HEK293T (cell line): Measurements from ENCODE around the gene IPO13.

ENCODE experiments used
- CTCF ChIA-PET: fragments of 350-600 bp; formaldehyde crosslinking; extraction: SDS; loops from one replicate; lab custom pipeline; 2021; ENCODE audit warnings: antibody characterized with exemption, inconsistent platforms; lab: Yijun Ruan, JAX
- POLR2A ChIA-PET: fragments of 350-600 bp; formaldehyde crosslinking; extraction: SDS; loops from one replicate; lab custom pipeline; 2020; ENCODE audit warnings: antibody characterized with exemption, inconsistent platforms; lab: Yijun Ruan, JAX
- DNase-seq: peaks from one replicate; pipeline ENCODE4 v3.0.0; 2012; ENCODE audit warnings: mixed read lengths; ENCODE audit errors: extremely low spot score
- ARNT ChIP-seq: fragments of 450-650 bp; IDR thresholded peaks from 2 replicates; pipeline ENCODE4 v1.6.1; 2017; ENCODE audit warnings: mild to moderate bottlenecking
- BHLHE40 ChIP-seq: fragments of 450-650 bp; IDR thresholded peaks from 2 replicates; pipeline ENCODE4 v1.6.1; 2016; ENCODE audit warnings: mild to moderate bottlenecking, moderate library complexity, borderline replicate concordance
- CTBP1 ChIP-seq: fragments of 450-650 bp; IDR thresholded peaks from 2 replicates; pipeline ENCODE4 v1.6.1; 2016; ENCODE audit warnings: borderline replicate concordance
- ELF4 ChIP-seq: fragments of 450-650 bp; IDR thresholded peaks from 2 replicates; pipeline ENCODE4 v1.6.1; 2017; ENCODE audit warnings: antibody characterized with exemption
- FOXA1 ChIP-seq: fragments of 450-650 bp; IDR thresholded peaks from 2 replicates; pipeline ENCODE4 v1.6.1; 2016; ENCODE audit warnings: mild to moderate bottlenecking
- FOXK2 ChIP-seq: fragments of 450-650 bp; IDR thresholded peaks from 2 replicates; pipeline ENCODE4 v1.6.1; 2016; ENCODE audit warnings: mild to moderate bottlenecking
- FOXM1 ChIP-seq: fragments of 450-650 bp; IDR thresholded peaks from 2 replicates; pipeline ENCODE4 v1.6.1; 2017; ENCODE audit warnings: mild to moderate bottlenecking, borderline replicate concordance
- HDGF ChIP-seq: fragments of 450-650 bp; IDR thresholded peaks from 2 replicates; pipeline ENCODE4 v1.6.1; 2017; ENCODE audit warnings: antibody characterized with exemption, borderline replicate concordance
- L3MBTL2 ChIP-seq: fragments of 450-650 bp; conservative IDR thresholded peaks from 2 replicates; pipeline ENCODE4 v1.6.1; 2016; ENCODE audit warnings: mild to moderate bottlenecking
- LEF1 ChIP-seq: fragments of 450-650 bp; IDR thresholded peaks from 2 replicates; pipeline ENCODE4 v1.6.1; 2017; ENCODE audit warnings: mild to moderate bottlenecking, borderline replicate concordance
- NFRKB ChIP-seq: fragments of 450-650 bp; IDR thresholded peaks from 2 replicates; pipeline ENCODE4 v1.6.1; 2016; ENCODE audit warnings: mild to moderate bottlenecking, moderate library complexity
- SP1 ChIP-seq: fragments of 450-650 bp; IDR thresholded peaks from 2 replicates; pipeline ENCODE4 v1.6.1; 2017
- SUZ12 ChIP-seq: fragments of 450-650 bp; IDR thresholded peaks from 2 replicates; pipeline ENCODE4 v1.6.1; 2016; ENCODE audit warnings: mild to moderate bottlenecking
- TARDBP ChIP-seq: fragments of 450-650 bp; IDR thresholded peaks from 2 replicates; pipeline ENCODE4 v1.6.1; 2016
- ZNF384 ChIP-seq: fragments of 450-650 bp; IDR thresholded peaks from 2 replicates; pipeline ENCODE4 v1.6.1; 2016
- TF ChIP-seq, protein P1 (sequence below): fragments of 450-650 bp; IDR thresholded peaks from 2 replicates; pipeline ENCODE4 v1.6.1; 2016

The IPO13 gene

GRCh38 chr1:43951021-43951985, 4.6 kb downstream of the IPO13 start:
- no peak for DNase-seq
- ChIA-PET CTCF (no interaction called here), POLR2A (no interaction called here)
- TF ChIP-seq LEF1 (no peak), FOXK2 (no peak), ELF4 (no peak), FOXA1 (no peak), CTBP1 (no peak), NFRKB (no peak), FOXM1 (no peak), BHLHE40 (no peak), SP1 (no peak), ZNF384 (no peak), TARDBP (no peak), ARNT (no peak), SUZ12 (no peak), L3MBTL2 (no peak), HDGF (no peak)
- TF ChIP-seq, protein P1, sequence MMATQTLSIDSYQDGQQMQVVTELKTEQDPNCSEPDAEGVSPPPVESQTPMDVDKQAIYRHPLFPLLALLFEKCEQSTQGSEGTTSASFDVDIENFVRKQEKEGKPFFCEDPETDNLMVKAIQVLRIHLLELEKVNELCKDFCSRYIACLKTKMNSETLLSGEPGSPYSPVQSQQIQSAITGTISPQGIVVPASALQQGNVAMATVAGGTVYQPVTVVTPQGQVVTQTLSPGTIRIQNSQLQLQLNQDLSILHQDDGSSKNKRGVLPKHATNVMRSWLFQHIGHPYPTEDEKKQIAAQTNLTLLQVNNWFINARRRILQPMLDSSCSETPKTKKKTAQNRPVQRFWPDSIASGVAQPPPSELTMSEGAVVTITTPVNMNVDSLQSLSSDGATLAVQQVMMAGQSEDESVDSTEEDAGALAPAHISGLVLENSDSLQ, result no peak

GRCh38 chr1:43952731-43953346, 6.1 kb downstream of the IPO13 start:
- DNase-seq, result no peak
- no peak for TF ChIP-seq FOXM1
- no peak for TF ChIP-seq TARDBP
- TF ChIP-seq SP1, result no peak
- no peak for TF ChIP-seq FOXA1
- TF ChIP-seq FOXK2, result no peak
- no peak for TF ChIP-seq NFRKB
- ChIA-PET CTCF (no interaction called here), POLR2A (interaction anchor here (0.7 to 1.8 kb wide), 2 partner anchors 11 to 22 kb away, joined by 4 to 6 read pairs; partner anchors contain the start of gene ATP6V0B)

DNA sequence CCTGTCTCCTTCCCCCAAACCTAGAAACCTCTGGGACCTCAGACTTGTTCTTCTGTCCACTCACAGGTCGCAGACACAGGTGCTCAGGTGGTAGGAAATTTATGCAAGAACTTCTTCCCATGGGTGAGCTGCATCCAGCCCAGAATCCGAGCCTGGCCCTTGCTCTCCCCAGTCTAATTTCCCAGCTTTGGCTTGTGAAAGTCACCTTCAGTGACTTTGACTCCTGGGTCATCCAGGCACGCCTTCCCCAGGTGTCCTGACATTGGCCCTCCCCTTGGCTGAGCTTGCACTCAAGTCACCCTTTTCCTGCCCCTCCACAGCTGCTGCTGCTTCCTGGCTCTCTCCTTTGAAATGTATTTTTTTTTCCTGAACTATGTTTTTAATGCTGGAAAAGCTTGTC, 6.6 kb downstream of the IPO13 start:
- DNase-seq, result no peak
- TF ChIP-seq HDGF, result no peak
- no peak for TF ChIP-seq SUZ12
- TF ChIP-seq ELF4, result no peak
- TF ChIP-seq ZNF384, result no peak
- no peak for TF ChIP-seq CTBP1
- no peak for TF ChIP-seq FOXM1
- TF ChIP-seq LEF1, result no peak
- TF ChIP-seq FOXK2, result no peak
- TF ChIP-seq ARNT, result no peak
- no peak for TF ChIP-seq BHLHE40
- TF ChIP-seq L3MBTL2, result no peak
- TF ChIP-seq SP1, result no peak
- TF ChIP-seq TARDBP, result no peak
- TF ChIP-seq, protein P1, result no peak
- no peak for TF ChIP-seq FOXA1
- ChIA-PET CTCF (no interaction called here), POLR2A (interaction anchor here (0.7 to 1.8 kb wide), 2 partner anchors 10 to 21 kb away, joined by 4 to 6 read pairs; partner anchors contain the start of gene ATP6V0B)

GRCh38 chr1:43954036-43954435, 7.3 kb downstream of the IPO13 start:
- DNase-seq, result no peak
- TF ChIP-seq SP1 (no peak), TARDBP (no peak), FOXK2 (no peak), BHLHE40 (no peak), LEF1 (no peak), NFRKB (no peak), ZNF384 (no peak), L3MBTL2 (no peak), ELF4 (no peak), CTBP1 (no peak), FOXA1 (no peak), HDGF (no peak), ARNT (no peak), FOXM1 (no peak)
- ChIA-PET POLR2A (no interaction called here), CTCF (no interaction called here)

- ChIA-PET CTCF (interaction anchor here (0.6 kb wide), 1 partner anchor 192 kb away, joined by 4 read pairs; no protein-coding TSS in a partner anchor), POLR2A (interaction anchor here (1.0 kb wide), 1 partner anchor 9 kb away, joined by 3 read pairs; no protein-coding TSS in a partner anchor)
- TF ChIP-seq ARNT (no peak), NFRKB (no peak), CTBP1 (no peak), FOXM1 (no peak), ELF4 (no peak), SP1 (no peak), FOXA1 (no peak), SUZ12 (no peak), BHLHE40 (no peak), TARDBP (no peak), L3MBTL2 (no peak), ZNF384 (no peak), FOXK2 (no peak), LEF1 (no peak), HDGF (no peak)
- TF ChIP-seq, protein P1, result no peak
- no peak for DNase-seq
Measured at GRCh38 chr1:43956234-43956633, 9.5 kb downstream of the IPO13 start.
